LNCaP clone FGC (cell line): ENCODE results near the gene SP3.
A peak's percentile ranks its signal among the peaks of the same experiment; 100 is the strongest.

Experiments
- DNase-seq: peaks from one replicate; pipeline ENCODE4 v3.0.0-alpha.2; 2011; ENCODE audit warnings: low read depth
- H3K4me3 ChIP-seq: 2 replicates; pipeline ENCODE4 v1.5.1; 2011; ENCODE audit warnings: mild to moderate bottlenecking, low read depth, low read length, control low read depth
- CTCF ChIP-seq: IDR thresholded peaks from 2 replicates; pipeline ENCODE4 v1.5.1; 2012; ENCODE audit warnings: mild to moderate bottlenecking; ENCODE audit not compliant: control insufficient read depth, insufficient read depth; ENCODE audit errors: extremely low read depth

Gene SP3

DNA sequence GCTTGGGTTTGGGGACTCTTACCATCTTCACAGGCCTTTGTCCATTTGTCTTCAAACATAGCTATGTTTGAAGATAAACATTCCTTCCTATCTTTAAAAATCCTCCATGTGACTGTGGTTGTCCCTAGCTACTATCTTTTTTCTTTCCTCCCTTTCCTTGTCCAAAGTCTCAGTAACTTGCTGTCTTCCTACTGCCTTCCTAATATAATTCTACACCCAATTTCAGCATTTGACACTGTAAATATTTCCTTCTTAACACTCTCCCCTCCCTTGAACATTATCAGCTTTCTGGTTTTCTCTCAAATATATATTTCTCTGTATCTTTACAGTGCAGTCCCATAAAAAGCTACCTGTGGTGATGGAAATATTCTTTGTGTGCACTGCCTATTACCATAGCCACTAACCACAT is 5.3 kb upstream of the SP3 start:
- H3K4me3 ChIP-seq = no peak overlapping the region
- no peak for DNase-seq
- no peak for TF ChIP-seq CTCF

DNA sequence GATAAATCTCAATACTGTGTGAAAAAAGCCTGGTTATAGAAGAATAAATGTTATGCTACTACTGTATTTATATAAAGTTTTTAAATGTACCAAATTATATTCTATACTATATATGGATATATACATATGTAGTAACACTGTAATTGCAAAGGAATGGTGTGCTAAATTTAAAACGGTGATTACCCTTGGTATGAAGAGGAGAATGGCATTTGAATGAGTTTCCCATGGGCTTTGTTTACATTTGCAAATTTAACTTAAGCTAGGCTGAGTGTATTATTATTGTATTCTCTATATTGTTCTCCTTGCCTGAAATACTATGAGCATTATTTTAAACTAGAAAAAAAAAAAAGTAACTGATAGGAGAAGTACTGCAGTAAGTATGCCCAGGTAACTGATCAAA is 4.7 kb upstream of the SP3 start:
- TF ChIP-seq CTCF = no peak
- no peak for DNase-seq
- no peak overlapping the region for H3K4me3 ChIP-seq

GRCh38 chr2:173968551-173968950 is 3.4 kb upstream of the SP3 start:
- no peak for TF ChIP-seq CTCF
- H3K4me3 ChIP-seq = no peak overlapping the region
- DNase-seq = no peak

GRCh38 chr2:173966274-173967098 is 1.3 kb upstream of the SP3 start:
- peak overlapping the region; percentile 65 for H3K4me3 ChIP-seq
- no peak for DNase-seq
- no peak for TF ChIP-seq CTCF

GRCh38 chr2:173964565-173965371 is 405 bp downstream of the SP3 start:
- H3K4me3 ChIP-seq = peak overlapping the region; percentile 65
- no peak for DNase-seq
- TF ChIP-seq CTCF = no peak

GRCh38 chr2:173963817-173964564 is 1.2 kb downstream of the SP3 start:
- no peak for TF ChIP-seq CTCF
- no peak for DNase-seq
- H3K4me3 ChIP-seq = peak overlapping the region; percentile 65
